ENCODE results near the gene ANKRD30B.
"Not testable (repeated sequence)": the region's sequence is repeated elsewhere in the genome, so short reads cannot be mapped to it uniquely, and the experiment has no call there.

ANKRD30B gene

GRCh38 chr18:14867988-14868387 lies 120.0 kb downstream of the ANKRD30B start:
- H3K9me3 ChIP-seq (ENCODE audit: severe bottlenecking); H3K27ac ChIP-seq; H3K36me3 ChIP-seq; H3K4me3 ChIP-seq (ENCODE audit: low read depth, low read length); DNase-seq; H3K27me3 ChIP-seq (ENCODE audit: insufficient read depth, low read depth, severe bottlenecking): not testable (repeated sequence)

GRCh38 chr18:14868825-14869224 lies 120.9 kb downstream of the ANKRD30B start:
- not testable (repeated sequence) for H3K27me3 ChIP-seq (ENCODE audit: insufficient read depth, low read depth, severe bottlenecking); DNase-seq

GRCh38 chr18:14878826-14879225 lies 130.9 kb downstream of the ANKRD30B start:
- DNase-seq; H3K27me3 ChIP-seq (ENCODE audit: insufficient read depth, low read depth, severe bottlenecking); H3K4me3 ChIP-seq (ENCODE audit: low read depth, low read length); H3K27ac ChIP-seq; H3K9me3 ChIP-seq (ENCODE audit: severe bottlenecking); H3K36me3 ChIP-seq: not testable (repeated sequence)

More at GRCh38 chr18:14868825-14869224, 120.9 kb downstream of the ANKRD30B start:
- not testable (repeated sequence) for H3K36me3 ChIP-seq; H3K4me3 ChIP-seq (ENCODE audit: low read depth, low read length); H3K9me3 ChIP-seq (ENCODE audit: severe bottlenecking); H3K27ac ChIP-seq

GRCh38 chr18:14900435-14900834 lies 152.5 kb downstream of the ANKRD30B start:
- DNase-seq: no peak
- no peak overlapping the region for H3K4me3 ChIP-seq (ENCODE audit: low read depth, low read length)
- H3K27ac ChIP-seq: no peak overlapping the region
- no peak for TF ChIP-seq CTCF (IDR thresholded peaks at IDR 0.05; ENCODE audit: low read depth, low read length)
- no peaks in the 10 kb centered on the region for H3K36me3 ChIP-seq
- no peaks in the 10 kb centered on the region for H3K9me3 ChIP-seq (ENCODE audit: severe bottlenecking)
- H3K27me3 ChIP-seq (ENCODE audit: insufficient read depth, low read depth, severe bottlenecking): no peaks in the 10 kb centered on the region

Data from WERI-Rb-1 (cell line).